ENCODE data around the gene CNOT4. TPM values are rescaled to one million over a fixed set of nuclear protein-coding genes. Genes with fewer than 3 reads are reported as not detected.
"Not testable (repeated sequence)": the region's sequence is repeated elsewhere in the genome, so short reads cannot be mapped to it uniquely, and the experiment has no call there.

CNOT4 gene
- total RNA-seq, 1 experiment from 2014 or later: 15.3 TPM

GRCh38 chr7:135334830-135335543 lies 174.9 kb downstream of the CNOT4 start:
- DNase-seq (ENCODE audit: extremely low read depth, low read depth): no peak

GRCh38 chr7:135333946-135334345 lies 176.0 kb downstream of the CNOT4 start:
- DNase-seq (ENCODE audit: extremely low read depth, low read depth): no peak

GRCh38 chr7:135333200-135333599 lies 176.7 kb downstream of the CNOT4 start:
- DNase-seq (ENCODE audit: extremely low read depth, low read depth): no peak

- DNase-seq (ENCODE audit: extremely low read depth, low read depth): no peak
These were observed 179.8 kb downstream of the CNOT4 start for GRCh38 chr7:135330088-135330487.

GRCh38 chr7:135328526-135328925 lies 181.4 kb downstream of the CNOT4 start:
- no peak for DNase-seq (ENCODE audit: extremely low read depth, low read depth)

- DNase-seq (ENCODE audit: extremely low read depth, low read depth): no peak
These were observed 181.8 kb downstream of the CNOT4 start for GRCh38 chr7:135328053-135328452.

GRCh38 chr7:135327458-135327857 lies 182.4 kb downstream of the CNOT4 start:
- DNase-seq (ENCODE audit: extremely low read depth, low read depth): no peak

GRCh38 chr7:135326636-135327280 lies 183.1 kb downstream of the CNOT4 start:
- DNase-seq (ENCODE audit: extremely low read depth, low read depth): no peak

GRCh38 chr7:135322571-135323340 lies 187.1 kb downstream of the CNOT4 start:
- DNase-seq (ENCODE audit: extremely low read depth, low read depth): no peak

- DNase-seq (ENCODE audit: extremely low read depth, low read depth): no peak
These were observed 188.3 kb downstream of the CNOT4 start for GRCh38 chr7:135321556-135321955.

GRCh38 chr7:135320953-135321352 lies 188.9 kb downstream of the CNOT4 start:
- not testable (repeated sequence) for DNase-seq (ENCODE audit: extremely low read depth, low read depth)

GRCh38 chr7:135320268-135320667 lies 189.6 kb downstream of the CNOT4 start:
- DNase-seq (ENCODE audit: extremely low read depth, low read depth): no peak

- no peak for DNase-seq (ENCODE audit: extremely low read depth, low read depth)
These were observed 192.1 kb downstream of the CNOT4 start for GRCh38 chr7:135317676-135318325.

GRCh38 chr7:135316648-135317313 lies 193.1 kb downstream of the CNOT4 start:
- DNase-seq (ENCODE audit: extremely low read depth, low read depth): no peak

- DNase-seq (ENCODE audit: extremely low read depth, low read depth): no peak
These were observed 195.9 kb downstream of the CNOT4 start for GRCh38 chr7:135313971-135314370.

Other genes starting within 250 kb of the CNOT4 start
- gene NUP205, start 47.8 kb upstream of the CNOT4 start, total RNA-seq (2014; rRNA removed; shearing (Covaris generic)): 102 and 103 TPM in 2 replicates
- gene STMP1, start 152.4 kb upstream of the CNOT4 start, total RNA-seq (2014; rRNA removed; shearing (Covaris generic)): 16.2 and 16.3 TPM in 2 replicates
- gene SLC13A4, start 218.1 kb upstream of the CNOT4 start, total RNA-seq (2014; rRNA removed; shearing (Covaris generic)): not detected in 2 replicates
- not detected in 2 replicates for gene FAM180A, start 238.7 kb upstream of the CNOT4 start, total RNA-seq (2014; rRNA removed; shearing (Covaris generic))